T-cell (primary cell): Measurements from ENCODE around the gene NARS2. TPM values are rescaled to one million over a fixed set of nuclear protein-coding genes. Genes with fewer than 3 reads are reported as not detected.

ENCODE experiments used
- ATAC-seq, 4 experiments: fragments of 200-7000 bp in 3 of 4; fragments of 150-1000 bp in 1 of 4; cut with Tn5 transposase; replicated peaks in 1 of 4; 1 replicate in 3 of 4; 2 replicates in 1 of 4; pipeline ENCODE4 v1.10.0; 2021; ENCODE audit warnings: moderate library complexity in 3 of 4, mild to moderate bottlenecking in 2 of 4, moderate number of reproducible peaks in 1 of 4
- CTCF ChIA-PET, 2 donors: fragments of 300-600 bp; sonication (Branson Sonifier 250); formaldehyde crosslinking; loops; one replicate each; lab custom pipeline; 2022; ENCODE audit warnings: antibody characterized with exemption in 2 of 2; lab: Charles Lee
- POLR2A ChIA-PET, 2 donors: fragments of 300-600 bp; sonication (Branson Sonifier 250); formaldehyde crosslinking; loops; one replicate each; lab custom pipeline; 2022; ENCODE audit warnings: antibody characterized with exemption in 2 of 2; lab: Charles Lee
- DNase-seq, 35 experiments: peaks; one replicate each; pipeline versions ENCODE4 v3.0.0 to v3.0.0-alpha.2; 2013 to 2023
- H3K27ac ChIP-seq: one replicate; pipeline ENCODE4 v1.5.1; 2013; ENCODE audit warnings: low read length
- H3K27me3 ChIP-seq, 2 experiments: replicated peaks in 1 of 2; 1 replicate in 1 of 2; 2 replicates in 1 of 2; pipeline versions ENCODE4 v1.6.1 to v1.7.0; 2013; ENCODE audit warnings: low read length in 1 of 2, mixed read lengths in 1 of 2; ENCODE audit not compliant: control insufficient read depth in 2 of 2, insufficient read depth in 2 of 2; ENCODE audit errors: extremely low read depth in 1 of 2
- H3K36me3 ChIP-seq, 2 donors: 1 replicate in 1 of 2; 2 replicates in 1 of 2; pipeline versions ENCODE4 v1.6.1 to v1.7.0; 2013; ENCODE audit warnings: low read length in 1 of 2; ENCODE audit not compliant: control insufficient read depth in 2 of 2, insufficient read depth in 1 of 2; ENCODE audit errors: extremely low read depth in 1 of 2
- H3K4me1 ChIP-seq, 2 experiments: 1 replicate in 1 of 2; 2 replicates in 1 of 2; pipeline versions ENCODE4 v1.6.1 to v1.7.0; 2013; ENCODE audit warnings: low read length in 2 of 2, mixed read lengths in 1 of 2; ENCODE audit not compliant: insufficient read depth in 2 of 2, control insufficient read depth in 1 of 2; ENCODE audit errors: extremely low read depth in 1 of 2
- H3K4me3 ChIP-seq, 2 donors: 1 replicate in 1 of 2; 2 replicates in 1 of 2; pipeline versions ENCODE4 v1.5.1 to v1.7.0; 2013; ENCODE audit warnings: mild to moderate bottlenecking in 2 of 2, low read length in 1 of 2, moderate library complexity in 1 of 2; ENCODE audit not compliant: control insufficient read depth in 1 of 2; ENCODE audit errors: extremely low read depth in 1 of 2
- H3K9me3 ChIP-seq: 2 replicates; pipeline ENCODE4 v1.7.0; 2013
- H3K27ac Mint-ChIP-seq, 2 donors: one replicate each; pipeline ENCODE4 v1.8.0; 2020 to 2021; ENCODE audit warnings: mild to moderate bottlenecking in 2 of 2, mixed read lengths in 2 of 2
- H3K27me3 Mint-ChIP-seq, 2 donors: one replicate each; pipeline ENCODE4 v1.8.0; 2021 to 2022; ENCODE audit warnings: mixed read lengths in 2 of 2
- H3K36me3 Mint-ChIP-seq: one replicate; pipeline ENCODE4 v1.8.0; 2021; ENCODE audit warnings: mixed read lengths
- H3K4me1 Mint-ChIP-seq, 3 donors: one replicate each; pipeline ENCODE4 v1.8.0; 2020 to 2022; ENCODE audit warnings: mixed read lengths in 3 of 3, mild to moderate bottlenecking in 1 of 3
- H3K4me3 Mint-ChIP-seq, 3 donors: one replicate each; pipeline ENCODE4 v1.8.0; 2020 to 2022; ENCODE audit warnings: mild to moderate bottlenecking in 3 of 3, mixed read lengths in 3 of 3, moderate library complexity in 3 of 3
- H3K9me3 Mint-ChIP-seq, 3 donors: one replicate each; pipeline ENCODE4 v1.8.0; 2020 to 2022; ENCODE audit warnings: mixed read lengths in 3 of 3
- WGBS: methylation state at CpG from one replicate; pipeline ENCODE4 v1.1.5; 2013; ENCODE audit warnings: missing lambda C conversion rate; ENCODE audit not compliant: insufficient coverage; 5-methylcytosine and 5-hydroxymethylcytosine counted together
- total RNA-seq, 35 experiments: library from RNA in 6 of 35; stranded (reverse) in 6 of 35; fragments of 120-200 nt in 1 of 35; gene quantifications; one replicate each; pipeline versions ENCODE4 v1.2.1 to v1.2.4 and lab custom pipeline; 2013 to 2026

Gene NARS2
- total RNA-seq, 5 donors from 2014 or later (not counting 1 experiment from before 2014, with no cell fraction given), result 12.1 to 17.6 (median 13.3) TPM

DNA sequence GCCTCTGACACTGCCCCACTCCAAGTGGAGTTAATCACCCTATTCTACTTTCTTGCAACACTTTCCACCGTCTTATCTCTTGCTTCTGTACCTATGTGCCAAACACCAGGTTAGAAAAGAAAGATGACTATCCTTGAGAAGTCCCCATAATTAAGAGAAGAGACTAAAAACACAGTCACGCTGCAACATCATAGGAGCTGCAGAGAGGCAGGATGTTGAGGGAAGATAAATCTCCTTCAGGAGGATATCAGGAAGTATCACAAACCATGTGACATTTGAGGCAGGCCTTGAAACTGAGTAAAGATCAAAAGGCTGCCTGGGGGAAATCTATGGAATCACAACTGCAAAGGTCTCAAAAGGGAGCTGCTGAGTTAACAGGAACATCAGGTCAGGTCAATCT lies 181.8 kb downstream of the NARS2 start:
- no peaks in the 10 kb centered on the region for H3K27me3 ChIP-seq
- Mint-ChIP-seq H3K9me3 (no peaks in the 10 kb centered on the region), H3K4me3 (no peak overlapping the region), H3K36me3 (no peaks in the 10 kb centered on the region), H3K27ac (no peak overlapping the region), H3K4me1 (peaks cover 0 to 9% (median 0%) of the 10 kb centered on the region in 3 donors), H3K27me3 (peaks cover 0 to 3% of the 10 kb centered on the region in 2 donors)
- no peaks in the 10 kb centered on the region for H3K36me3 ChIP-seq
- DNase-seq, result no peak
- ChIA-PET CTCF (no interaction called here), POLR2A (no interaction called here)
- no peak for ATAC-seq
- no peak overlapping the region for H3K4me3 ChIP-seq
- no peaks in the 10 kb centered on the region for H3K9me3 ChIP-seq
- WGBS, result no CpG with 5 or more reads among the region's 2 CpGs
- H3K27ac ChIP-seq, result no peak overlapping the region
- H3K4me1 ChIP-seq, result peaks cover 2% of the 10 kb centered on the region in 2 experiments

DNA sequence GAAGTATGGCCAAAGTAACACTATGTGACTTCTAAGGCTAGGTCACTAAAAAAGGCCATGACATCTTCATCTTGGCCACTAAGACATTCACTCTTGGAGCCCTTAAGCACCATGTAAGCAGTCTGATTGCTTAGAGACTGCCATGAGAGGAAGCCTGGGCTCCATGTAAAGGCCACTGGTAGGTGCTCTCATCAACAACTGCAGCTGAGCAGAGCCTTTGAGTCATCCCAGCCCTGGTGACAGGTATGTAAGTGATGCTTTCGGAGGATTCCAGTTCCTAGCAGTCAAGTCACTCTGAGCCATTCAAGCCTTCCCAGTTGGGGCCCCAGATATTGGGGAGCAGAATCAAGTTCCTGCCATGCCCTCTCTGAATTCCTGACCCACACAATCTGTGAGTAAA lies 183.2 kb downstream of the NARS2 start:
- no peak overlapping the region for H3K27ac Mint-ChIP-seq
- WGBS, result no CpG with 5 or more reads among the region's 1 CpG
- no peaks in the 10 kb centered on the region for H3K27me3 ChIP-seq
- H3K4me3 ChIP-seq, result no peak overlapping the region
- ChIA-PET CTCF (interaction anchor here (0.7 to 0.8 kb wide), 2 partner anchors 10 to 101 kb away, joined by 3 read pairs; no protein-coding TSS in a partner anchor), POLR2A (no interaction called here)
- peaks cover 0 to under 1% (median 0%) of the 10 kb centered on the region in 3 donors for H3K9me3 Mint-ChIP-seq
- peaks cover 0 to 3% of the 10 kb centered on the region in 2 donors for H3K27me3 Mint-ChIP-seq
- no peak overlapping the region for H3K4me3 Mint-ChIP-seq
- ATAC-seq (no peak), DNase-seq (no peak)
- peaks cover 0 to 4% (median 0%) of the 10 kb centered on the region in 3 donors for H3K4me1 Mint-ChIP-seq
- no peaks in the 10 kb centered on the region for H3K9me3 ChIP-seq
- peaks cover 0 to 2% of the 10 kb centered on the region in 2 experiments for H3K4me1 ChIP-seq
- H3K27ac ChIP-seq, result no peak overlapping the region
- no peaks in the 10 kb centered on the region for H3K36me3 Mint-ChIP-seq
- no peaks in the 10 kb centered on the region for H3K36me3 ChIP-seq

DNA sequence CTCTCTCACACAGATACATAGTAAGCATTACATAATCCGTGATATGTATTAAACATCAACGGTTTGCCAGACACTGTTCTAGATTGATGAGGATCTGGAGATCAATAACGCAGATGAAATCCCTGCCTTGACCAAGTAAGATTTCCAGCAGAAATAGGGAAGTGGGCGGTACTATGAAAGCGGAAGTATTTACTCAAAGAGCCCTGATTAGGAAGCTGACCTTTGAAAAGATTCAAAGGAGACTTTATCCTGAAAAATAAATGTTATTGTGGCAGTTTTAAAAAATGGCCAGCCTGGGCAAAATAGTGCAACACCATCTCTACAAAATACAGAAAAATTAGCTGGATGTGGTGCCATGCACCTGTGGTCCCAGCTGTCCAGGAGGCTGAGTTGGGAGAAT lies 183.9 kb downstream of the NARS2 start:
- Histone ChIP-seq H3K27me3 (no peaks in the 10 kb centered on the region), H3K27ac (no peak overlapping the region), H3K4me1 (peaks cover 0 to 2% of the 10 kb centered on the region in 2 experiments), H3K9me3 (no peaks in the 10 kb centered on the region), H3K36me3 (no peaks in the 10 kb centered on the region), H3K4me3 (no peak overlapping the region)
- Mint-ChIP-seq H3K36me3 (no peaks in the 10 kb centered on the region), H3K4me1 (peaks cover 0 to 4% (median 0%) of the 10 kb centered on the region in 3 donors), H3K27ac (no peak overlapping the region), H3K4me3 (no peak overlapping the region), H3K27me3 (peaks cover 0 to 3% of the 10 kb centered on the region in 2 donors), H3K9me3 (peaks cover 0 to 7% (median 0%) of the 10 kb centered on the region in 3 donors)
- 77% methylated on average over 3 of the region's 5 CpGs for WGBS
- ATAC-seq (no peak), DNase-seq (no peak)
- ChIA-PET POLR2A (no interaction called here), CTCF (no interaction called here)

DNA sequence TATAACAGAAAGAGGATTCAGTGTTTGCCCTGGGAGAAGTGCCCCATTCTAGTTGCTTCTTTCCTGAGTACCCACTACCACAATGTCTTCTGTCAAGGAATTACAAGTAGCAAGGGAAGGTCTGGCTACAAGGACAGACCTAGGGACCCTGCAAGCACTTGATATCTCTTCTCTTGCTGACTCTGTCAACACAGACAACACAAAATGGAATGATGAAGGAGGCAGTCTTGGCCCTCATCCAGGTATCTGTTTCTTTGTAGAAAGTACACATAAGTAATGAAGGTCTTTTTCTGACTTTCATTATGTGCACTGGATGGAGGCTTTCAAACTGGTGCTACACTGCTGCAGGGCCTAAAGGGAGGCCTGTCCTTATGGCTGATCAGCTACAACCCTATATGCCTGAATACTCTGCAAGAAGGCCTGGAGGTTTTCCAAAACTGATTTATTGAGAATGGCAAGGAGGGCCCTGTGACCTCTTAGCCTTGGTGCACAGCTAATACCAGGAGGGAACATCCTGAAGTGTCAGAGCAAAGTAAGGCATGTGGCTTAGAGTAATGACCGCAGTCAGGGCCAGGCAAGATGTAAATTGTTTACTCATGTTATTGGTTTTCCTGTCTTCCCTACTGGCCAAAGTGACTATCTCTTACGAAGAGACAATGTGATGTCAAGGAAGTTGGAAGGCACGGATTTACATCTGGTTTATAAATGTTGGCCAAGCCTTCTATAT lies 188.3 kb downstream of the NARS2 start:
- no peaks in the 10 kb centered on the region for H3K4me1 ChIP-seq
- no peak for DNase-seq
- 80% methylated on average over 1 of the region's 3 CpGs for WGBS
- no peaks in the 10 kb centered on the region for H3K27me3 Mint-ChIP-seq
- H3K36me3 Mint-ChIP-seq, result peaks cover 16% of the 10 kb centered on the region
- H3K9me3 Mint-ChIP-seq, result peaks cover 7 to 27% (median 10%) of the 10 kb centered on the region in 3 donors
- H3K9me3 ChIP-seq, result no peaks in the 10 kb centered on the region
- H3K27ac ChIP-seq, result no peak overlapping the region
- ATAC-seq, result no peak
- no peaks in the 10 kb centered on the region for H3K4me1 Mint-ChIP-seq
- no peak overlapping the region for H3K4me3 ChIP-seq
- H3K27me3 ChIP-seq, result no peaks in the 10 kb centered on the region
- no peak overlapping the region for H3K4me3 Mint-ChIP-seq
- ChIA-PET CTCF (interaction anchor here in 1 of 2 donors (0.6 kb wide), 2 partner anchors 45 to 93 kb away, joined by 3 to 8 read pairs; no protein-coding TSS in a partner anchor), POLR2A (no interaction called here)
- no peak overlapping the region for H3K27ac Mint-ChIP-seq
- no peaks in the 10 kb centered on the region for H3K36me3 ChIP-seq

Other genes starting within 250 kb of the NARS2 start
- 10 to 100 TPM in 2 of 5 donors, 1 to 10 TPM in 3; 5.4 to 17.2 (median 8.8) TPM for gene GAB2, start 157.0 kb downstream of the NARS2 start, total RNA-seq